SK-N-SH treated with all-trans-retinoic acid at 6 μM for 48 hours (cell line): ENCODE results near the gene DOCK7.
A peak's percentile ranks its signal among the peaks of the same experiment; 100 is the strongest.

Source experiments
- ATAC-seq: fragments of 200-7000 bp; cut with Tn5 transposase; 3 replicates; pipeline ENCODE4 v1.9.1; 2020; ENCODE audit warnings: mild to moderate bottlenecking, moderate library complexity
- ARNTL ChIP-seq: fragments of 450-650 bp; formaldehyde crosslinking; IDR thresholded peaks from 2 replicates; pipeline ENCODE4 v1.5.0; 2020; ENCODE audit warnings: low read depth, mild to moderate bottlenecking, moderate library complexity, borderline replicate concordance
- BACH2 ChIP-seq: fragments of 250-450 bp; sonication (Bioruptor Pico); IDR thresholded peaks from 2 replicates; pipeline ENCODE4 v1.9.0; 2021; ENCODE audit warnings: mild to moderate bottlenecking, borderline replicate concordance
- CSDC2 ChIP-seq: fragments of 250-450 bp; sonication (Bioruptor Pico); IDR thresholded peaks from 2 replicates; pipeline ENCODE4 v1.5.0; 2020; ENCODE audit warnings: mild to moderate bottlenecking, moderate library complexity
- CSRNP3 ChIP-seq: fragments of 250-450 bp; sonication (Bioruptor Pico); IDR thresholded peaks from 2 replicates; pipeline ENCODE4 v1.5.1; 2021; ENCODE audit warnings: mild to moderate bottlenecking, moderate library complexity
- ESRRG ChIP-seq: fragments of 250-450 bp; sonication (Bioruptor Pico); IDR thresholded peaks from 2 replicates; pipeline ENCODE4 v1.6.1; 2021; ENCODE audit warnings: mild to moderate bottlenecking
- GLIS3 ChIP-seq: fragments of 250-450 bp; sonication (Bioruptor Pico); IDR thresholded peaks from 2 replicates; pipeline ENCODE4 v1.5.0; 2020; ENCODE audit warnings: mild to moderate bottlenecking, moderate library complexity
- OSR1 ChIP-seq: fragments of 250-450 bp; sonication (Bioruptor Pico); IDR thresholded peaks from 2 replicates; pipeline ENCODE4 v1.8.0; 2022; ENCODE audit warnings: moderate library complexity, mild to moderate bottlenecking, inconsistent platforms
- PATZ1 ChIP-seq: fragments of 250-450 bp; sonication (Bioruptor Pico); IDR thresholded peaks from 2 replicates; pipeline ENCODE4 v1.8.0; 2020; ENCODE audit warnings: mild to moderate bottlenecking, moderate library complexity, borderline replicate concordance
- RARB ChIP-seq: fragments of 250-450 bp; sonication (Bioruptor Pico); IDR thresholded peaks from 2 replicates; pipeline ENCODE4 v1.8.0; 2021; ENCODE audit warnings: mild to moderate bottlenecking, moderate library complexity
- SNAI2 ChIP-seq: fragments of 250-450 bp; sonication (Bioruptor Pico); IDR thresholded peaks from 2 replicates; pipeline ENCODE4 v1.5.0; 2020; ENCODE audit warnings: mild to moderate bottlenecking, moderate library complexity
- TCF4 ChIP-seq: fragments of 250-450 bp; sonication (Bioruptor Pico); IDR thresholded peaks from 2 replicates; pipeline ENCODE4 v1.8.0; 2021; ENCODE audit warnings: mild to moderate bottlenecking, moderate library complexity, borderline replicate concordance
- TSHZ2 ChIP-seq: fragments of 250-450 bp; sonication (Bioruptor Pico); IDR thresholded peaks from 2 replicates; pipeline ENCODE4 v1.5.0; 2020; ENCODE audit warnings: mild to moderate bottlenecking, moderate library complexity
- ZC3H10 ChIP-seq: fragments of 250-450 bp; sonication (Bioruptor Pico); IDR thresholded peaks from 2 replicates; pipeline ENCODE4 v1.5.1; 2021; ENCODE audit warnings: mild to moderate bottlenecking, moderate library complexity
- ZFP3 ChIP-seq: fragments of 250-450 bp; sonication (Bioruptor Pico); IDR thresholded peaks from 2 replicates; pipeline ENCODE4 v1.5.0; 2020; ENCODE audit warnings: mild to moderate bottlenecking, moderate library complexity
- ZFP30 ChIP-seq: fragments of 450-650 bp; formaldehyde crosslinking; IDR thresholded peaks from 2 replicates; pipeline ENCODE4 v1.5.0; 2022; ENCODE audit warnings: mild to moderate bottlenecking, moderate library complexity
- ZNF565 ChIP-seq: fragments of 450-650 bp; formaldehyde crosslinking; conservative IDR thresholded peaks from 2 replicates; pipeline ENCODE4 v1.5.0; 2020; ENCODE audit warnings: low read depth, mild to moderate bottlenecking, moderate library complexity
- ZNF70 ChIP-seq: fragments of 450-650 bp; formaldehyde crosslinking; IDR thresholded peaks from 2 replicates; pipeline ENCODE4 v1.5.0; 2020; ENCODE audit warnings: mild to moderate bottlenecking, moderate library complexity
- ZNF8 ChIP-seq: fragments of 450-650 bp; formaldehyde crosslinking; IDR thresholded peaks from 2 replicates; pipeline ENCODE4 v1.5.0; 2020; ENCODE audit warnings: mild to moderate bottlenecking, moderate library complexity
- TF ChIP-seq, protein P1 (sequence below): fragments of 250-450 bp; sonication (Bioruptor Pico); IDR thresholded peaks from 2 replicates; pipeline ENCODE4 v1.5.1; 2020; ENCODE audit warnings: low read depth, mild to moderate bottlenecking, moderate library complexity
- TF ChIP-seq, protein P2 (sequence below): fragments of 250-450 bp; sonication (Bioruptor Pico); IDR thresholded peaks from 2 replicates; pipeline ENCODE4 v1.8.0; 2021; ENCODE audit warnings: low read depth, mild to moderate bottlenecking, moderate library complexity, borderline replicate concordance

DOCK7 gene

GRCh38 chr1:62494137-62494536, 194.0 kb downstream of the DOCK7 start:
- ATAC-seq, result peak; percentile 58; the same call in 2 of the 3 replicates
- TF ChIP-seq RARB (CRISPR knock-in tag) (no peak), ZNF8 (CRISPR knock-in tag) (no peak), TSHZ2 (CRISPR knock-in tag) (no peak), CSRNP3 (CRISPR knock-in tag) (no peak), SNAI2 (CRISPR knock-in tag) (no peak), ZFP3 (CRISPR knock-in tag) (no peak), GLIS3 (no peak), PATZ1 (CRISPR knock-in tag) (no peak), ARNTL (no peak), ZNF70 (CRISPR knock-in tag) (no peak), TCF4 (CRISPR knock-in tag) (no peak)
- TF ChIP-seq, protein P1, sequence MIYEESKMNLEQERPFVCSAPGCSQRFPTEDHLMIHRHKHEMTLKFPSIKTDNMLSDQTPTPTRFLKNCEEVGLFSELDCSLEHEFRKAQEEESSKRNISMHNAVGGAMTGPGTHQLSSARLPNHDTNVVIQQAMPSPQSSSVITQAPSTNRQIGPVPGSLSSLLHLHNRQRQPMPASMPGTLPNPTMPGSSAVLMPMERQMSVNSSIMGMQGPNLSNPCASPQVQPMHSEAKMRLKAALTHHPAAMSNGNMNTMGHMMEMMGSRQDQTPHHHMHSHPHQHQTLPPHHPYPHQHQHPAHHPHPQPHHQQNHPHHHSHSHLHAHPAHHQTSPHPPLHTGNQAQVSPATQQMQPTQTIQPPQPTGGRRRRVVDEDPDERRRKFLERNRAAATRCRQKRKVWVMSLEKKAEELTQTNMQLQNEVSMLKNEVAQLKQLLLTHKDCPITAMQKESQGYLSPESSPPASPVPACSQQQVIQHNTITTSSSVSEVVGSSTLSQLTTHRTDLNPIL (CRISPR knock-in tag), result no peak
- TF ChIP-seq, protein P2, sequence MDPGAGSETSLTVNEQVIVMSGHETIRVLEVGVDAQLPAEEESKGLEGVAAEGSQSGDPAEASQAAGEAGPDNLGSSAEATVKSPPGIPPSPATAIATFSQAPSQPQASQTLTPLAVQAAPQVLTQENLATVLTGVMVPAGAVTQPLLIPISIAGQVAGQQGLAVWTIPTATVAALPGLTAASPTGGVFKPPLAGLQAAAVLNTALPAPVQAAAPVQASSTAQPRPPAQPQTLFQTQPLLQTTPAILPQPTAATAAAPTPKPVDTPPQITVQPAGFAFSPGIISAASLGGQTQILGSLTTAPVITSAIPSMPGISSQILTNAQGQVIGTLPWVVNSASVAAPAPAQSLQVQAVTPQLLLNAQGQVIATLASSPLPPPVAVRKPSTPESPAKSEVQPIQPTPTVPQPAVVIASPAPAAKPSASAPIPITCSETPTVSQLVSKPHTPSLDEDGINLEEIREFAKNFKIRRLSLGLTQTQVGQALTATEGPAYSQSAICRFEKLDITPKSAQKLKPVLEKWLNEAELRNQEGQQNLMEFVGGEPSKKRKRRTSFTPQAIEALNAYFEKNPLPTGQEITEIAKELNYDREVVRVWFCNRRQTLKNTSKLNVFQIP (CRISPR knock-in tag), result no peak
- TF ChIP-seq, all 23 proteins: peak for 0

DNA sequence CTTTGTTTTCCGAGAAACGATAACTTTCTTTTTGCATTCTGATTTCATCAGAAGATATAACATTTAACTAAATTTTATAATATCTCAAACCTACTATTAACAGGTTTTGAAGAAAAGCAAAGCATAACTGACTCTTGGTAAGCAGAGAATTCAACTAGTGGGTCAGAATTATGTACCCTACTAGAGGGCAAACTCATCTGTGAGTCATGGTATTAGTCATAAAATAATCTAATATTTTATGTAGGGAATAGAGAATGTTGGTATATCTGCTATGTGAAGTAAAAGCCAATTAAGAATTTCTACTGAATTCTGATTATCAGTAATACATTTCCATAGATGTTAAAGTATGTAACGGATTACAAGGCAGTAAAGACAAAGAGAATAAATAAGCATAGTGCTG, 194.5 kb downstream of the DOCK7 start:
- ATAC-seq, result peak; percentile 93

More for the DNA sequence above, 194.5 kb downstream of the DOCK7 start:
- no peak for TF ChIP-seq ZFP3 (CRISPR knock-in tag)
- TF ChIP-seq ZFP30 (CRISPR knock-in tag), result no peak
- TF ChIP-seq ARNTL, result no peak
- TF ChIP-seq CSDC2 (CRISPR knock-in tag), result no peak
- TF ChIP-seq GLIS3, result no peak
- TF ChIP-seq CSRNP3 (CRISPR knock-in tag), result no peak
- TF ChIP-seq ZNF565 (CRISPR knock-in tag), result no peak
- TF ChIP-seq ZNF70 (CRISPR knock-in tag), result no peak
- TF ChIP-seq BACH2 (CRISPR knock-in tag), result no peak
- no peak for TF ChIP-seq OSR1 (CRISPR knock-in tag)
- no peak for TF ChIP-seq PATZ1 (CRISPR knock-in tag)
- TF ChIP-seq ESRRG (CRISPR knock-in tag), result no peak
- no peak for TF ChIP-seq RARB (CRISPR knock-in tag)
- TF ChIP-seq ZC3H10 (CRISPR knock-in tag), result no peak
- TF ChIP-seq SNAI2 (CRISPR knock-in tag), result no peak
- TF ChIP-seq, protein P2 (CRISPR knock-in tag), result no peak
